Neuronal stem cell (in vitro differentiated cells): Measurements from ENCODE around the gene MYH6.
A peak's percentile ranks its signal among the peaks of the same experiment; 100 is the strongest.
"Not testable (repeated sequence)": the region's sequence is repeated elsewhere in the genome, so short reads cannot be mapped to it uniquely, and the experiment has no call there.

Source experiments
- DNase-seq: peaks from one replicate; pipeline ENCODE4 v3.0.0-alpha.2; 2013; ENCODE audit warnings: low spot score
- H2AFZ ChIP-seq: one replicate; pipeline ENCODE4 v1.6.1; 2013; ENCODE audit warnings: mild to moderate bottlenecking, low read length, inconsistent platforms
- H2AK5ac ChIP-seq: 2 replicates; pipeline ENCODE4 v1.6.1; 2013; ENCODE audit warnings: low read depth, mild to moderate bottlenecking, inconsistent platforms, low read length, moderate library complexity, mixed read lengths
- H2BK120ac ChIP-seq: 2 replicates; pipeline ENCODE4 v1.6.1; 2013; ENCODE audit warnings: low read depth, mild to moderate bottlenecking, inconsistent platforms, low read length, moderate library complexity, mixed read lengths
- H2BK12ac ChIP-seq: one replicate; pipeline ENCODE4 v1.6.1; 2013; ENCODE audit warnings: low read length, inconsistent platforms
- H2BK15ac ChIP-seq: 2 replicates; pipeline ENCODE4 v1.6.1; 2013; ENCODE audit warnings: mild to moderate bottlenecking, low read length, inconsistent platforms, mixed read lengths
- H2BK5ac ChIP-seq: one replicate; pipeline ENCODE4 v1.6.1; 2013; ENCODE audit warnings: inconsistent platforms, mild to moderate bottlenecking, low read length, moderate library complexity
- H3K14ac ChIP-seq: one replicate; pipeline ENCODE4 v1.6.1; 2013; ENCODE audit warnings: low read length, inconsistent platforms
- H3K18ac ChIP-seq: 2 replicates; pipeline ENCODE4 v1.6.1; 2013; ENCODE audit warnings: low read length, inconsistent platforms
- H3K23ac ChIP-seq: 2 replicates; pipeline ENCODE4 v1.6.1; 2013; ENCODE audit warnings: low read depth, mild to moderate bottlenecking, mixed read lengths, low read length, inconsistent platforms; ENCODE audit not compliant: poor library complexity
- H3K27ac ChIP-seq: replicated peaks from 3 replicates; pipeline ENCODE4 v1.5.1; 2013; ENCODE audit warnings: low read length, inconsistent platforms
- H3K27me3 ChIP-seq, 3 experiments: 2 replicates each; pipeline ENCODE4 v1.6.1; 2013; ENCODE audit warnings: low read length in 3 of 3, mild to moderate bottlenecking in 2 of 3, inconsistent platforms in 1 of 3, low read depth in 1 of 3, mixed read lengths in 1 of 3, moderate library complexity in 1 of 3; ENCODE audit not compliant: control insufficient read depth in 3 of 3, insufficient read depth in 3 of 3
- H3K36me3 ChIP-seq, 2 donors: replicated peaks in 1 of 2; 2 replicates each; pipeline ENCODE4 v1.6.1; 2013; ENCODE audit warnings: low read length in 2 of 2; ENCODE audit not compliant: control insufficient read depth in 2 of 2, insufficient read depth in 2 of 2
- H3K4ac ChIP-seq: 2 replicates; pipeline ENCODE4 v1.6.1; 2013; ENCODE audit warnings: inconsistent platforms, mild to moderate bottlenecking, low read length, moderate library complexity
- H3K4me1 ChIP-seq, 2 donors: 1 replicate in 1 of 2; 2 replicates in 1 of 2; pipeline ENCODE4 v1.6.1; 2013; ENCODE audit warnings: low read length in 2 of 2, low read depth in 1 of 2; ENCODE audit not compliant: control insufficient read depth in 2 of 2, insufficient read depth in 1 of 2
- H3K4me2 ChIP-seq: one replicate; pipeline ENCODE4 v1.6.1; 2013; ENCODE audit warnings: mild to moderate bottlenecking, low read length, inconsistent platforms; ENCODE audit not compliant: insufficient read depth, poor library complexity, severe bottlenecking
- H3K4me3 ChIP-seq, 2 donors: 2 replicates each; pipeline ENCODE4 v1.5.1; 2013; ENCODE audit warnings: low read length in 2 of 2, mild to moderate bottlenecking in 2 of 2, inconsistent platforms in 1 of 2, moderate library complexity in 1 of 2
- H3K79me1 ChIP-seq: one replicate; pipeline ENCODE4 v1.6.1; 2013; ENCODE audit warnings: low read depth, mild to moderate bottlenecking, inconsistent platforms, low read length, moderate library complexity
- H3K9ac ChIP-seq: one replicate; pipeline ENCODE4 v1.6.1; 2013; ENCODE audit warnings: mild to moderate bottlenecking, low read depth, low read length, inconsistent platforms; ENCODE audit not compliant: poor library complexity
- H3K9me3 ChIP-seq, 2 donors: replicated peaks in 1 of 2; 2 replicates each; pipeline versions ENCODE3 to v1.6.1; 2013; ENCODE audit warnings: low read length in 2 of 2, mild to moderate bottlenecking in 2 of 2, inconsistent platforms in 1 of 2, low read depth in 1 of 2, mixed read lengths in 1 of 2, moderate library complexity in 1 of 2; ENCODE audit not compliant: control insufficient read depth in 2 of 2, insufficient read depth in 1 of 2
- H4K8ac ChIP-seq: one replicate; pipeline ENCODE4 v1.6.1; 2013; ENCODE audit warnings: low read depth, mild to moderate bottlenecking, inconsistent platforms, low read length, moderate library complexity
- H4K91ac ChIP-seq: one replicate; pipeline ENCODE4 v1.6.1; 2013; ENCODE audit warnings: low read length, low read depth, mild to moderate bottlenecking, inconsistent platforms; ENCODE audit not compliant: poor library complexity
- whole genome bisulfite sequencing, 2 donors: extraction: QIAGEN DNeasy Blood & Tissue Kit; methylation state at CpG; one replicate each; pipeline ENCODE4 v1.1.7; 2013; ENCODE audit warnings: missing lambda C conversion rate in 2 of 2, mixed read lengths in 1 of 2; ENCODE audit not compliant: insufficient read length in 2 of 2, insufficient replicate concordance in 1 of 2; ENCODE audit errors: extremely low coverage in 2 of 2; 5-methylcytosine and 5-hydroxymethylcytosine counted together

The MYH6 gene

GRCh38 chr14:23396126-23396525 is 11.9 kb downstream of the MYH6 start:
- Histone ChIP-seq H2BK120ac (no peak overlapping the region), H3K27ac (no peak overlapping the region), H2AK5ac (no peak overlapping the region), H3K4ac (no peak overlapping the region), H3K4me3 (no peak overlapping the region), H3K23ac (no peak overlapping the region), H3K4me2 (no peak overlapping the region), H2BK15ac (no peak overlapping the region), H3K27me3 (peaks cover 0 to 24% (median 0%) of the 10 kb centered on the region in 3 experiments), H2AFZ (no peak overlapping the region), H2BK5ac (no peak overlapping the region), H3K9ac (peak overlapping the region; percentile 26), H4K8ac (no peak overlapping the region), H3K18ac (no peak overlapping the region), H3K9me3 (no peaks in the 10 kb centered on the region), H3K79me1 (no peaks in the 10 kb centered on the region), H2BK12ac (no peak overlapping the region), H3K36me3 (no peaks in the 10 kb centered on the region), H3K4me1 (peaks cover 0 to 3% of the 10 kb centered on the region in 2 donors), H3K14ac (no peak overlapping the region), H4K91ac (no peak overlapping the region)
- no peak for DNase-seq
- no CpG with 5 or more reads among the region's 10 CpGs for WGBS, 2 donors

GRCh38 chr14:23392613-23393012 is 15.5 kb downstream of the MYH6 start:
- H3K23ac ChIP-seq = no peak overlapping the region

GRCh38 chr14:23389871-23390270 is 18.2 kb downstream of the MYH6 start:
- no CpG with 5 or more reads among the region's 19 CpGs for WGBS, 2 donors

More at GRCh38 chr14:23392613-23393012, 15.5 kb downstream of the MYH6 start:
- Histone ChIP-seq H2BK120ac (no peak overlapping the region), H3K79me1 (no peaks in the 10 kb centered on the region), H3K27ac (no peak overlapping the region), H4K91ac (no peak overlapping the region), H3K4me1 (no peaks in the 10 kb centered on the region), H3K4ac (no peak overlapping the region), H3K18ac (no peak overlapping the region), H3K36me3 (no peaks in the 10 kb centered on the region), H2AFZ (no peak overlapping the region), H3K4me3 (no peak overlapping the region), H3K27me3 (peaks cover 0 to 25% (median 0%) of the 10 kb centered on the region in 3 experiments), H2AK5ac (no peak overlapping the region), H4K8ac (no peak overlapping the region), H3K14ac (no peak overlapping the region), H2BK12ac (no peak overlapping the region), H3K4me2 (no peak overlapping the region), H3K9me3 (no peaks in the 10 kb centered on the region), H2BK15ac (no peak overlapping the region), H2BK5ac (no peak overlapping the region), H3K9ac (no peak overlapping the region)
- WGBS, 2 donors = no CpG with 5 or more reads among the region's 7 CpGs
- no peak for DNase-seq

GRCh38 chr14:23389396-23389795 is 18.7 kb downstream of the MYH6 start:
- H2BK12ac ChIP-seq = no peak overlapping the region
- no peak overlapping the region for H4K8ac ChIP-seq
- no peaks in the 10 kb centered on the region for H3K79me1 ChIP-seq
- DNase-seq = no peak
- no peaks in the 10 kb centered on the region for H3K36me3 ChIP-seq
- no peak overlapping the region for H2AK5ac ChIP-seq
- no CpG with 5 or more reads among the region's 12 CpGs for WGBS, 2 donors
- no peak overlapping the region for H4K91ac ChIP-seq
- no peak overlapping the region for H3K4ac ChIP-seq
- H3K23ac ChIP-seq = no peak overlapping the region
- H3K9me3 ChIP-seq = no peaks in the 10 kb centered on the region
- H2BK120ac ChIP-seq = no peak overlapping the region
- H3K27ac ChIP-seq = no peak overlapping the region
- no peak overlapping the region for H2AFZ ChIP-seq
- peak overlapping the region; percentile 85 for H3K14ac ChIP-seq
- H3K4me2 ChIP-seq = no peak overlapping the region
- no peak overlapping the region for H2BK5ac ChIP-seq
- no peak overlapping the region for H2BK15ac ChIP-seq
- H3K4me3 ChIP-seq = no peak overlapping the region
- no peaks in the 10 kb centered on the region for H3K4me1 ChIP-seq
- no peak overlapping the region for H3K18ac ChIP-seq
- H3K27me3 ChIP-seq = peaks cover 0 to 34% (median 0%) of the 10 kb centered on the region in 3 experiments
- no peak overlapping the region for H3K9ac ChIP-seq

More at GRCh38 chr14:23389871-23390270, 18.2 kb downstream of the MYH6 start:
- not testable (repeated sequence) for H2BK12ac ChIP-seq, H2AFZ ChIP-seq, H3K4me1 ChIP-seq, H3K4me3 ChIP-seq, H3K79me1 ChIP-seq, H4K91ac ChIP-seq, H3K4ac ChIP-seq, H3K9ac ChIP-seq, H3K36me3 ChIP-seq, H2BK5ac ChIP-seq, H3K23ac ChIP-seq, H3K4me2 ChIP-seq, H2AK5ac ChIP-seq, DNase-seq, H3K27ac ChIP-seq, H3K9me3 ChIP-seq, H4K8ac ChIP-seq, H3K14ac ChIP-seq, H2BK15ac ChIP-seq, H2BK120ac ChIP-seq, H3K18ac ChIP-seq
- H3K27me3 ChIP-seq = peaks cover 0 to 29% (median 0%) of the 10 kb centered on the region in 3 experiments
